ENCODE data around the gene ESPNL.

Gene ESPNL

GRCh38 chr2:238104226-238104690 lies 4.1 kb downstream of the ESPNL start:
- Mint-ChIP-seq H3K9me3 (no peaks in the 10 kb centered on the region), H3K27me3 (ENCODE audit: low read depth) (peaks cover 5% of the 10 kb centered on the region), H3K36me3 (ENCODE audit: low read depth) (no peaks in the 10 kb centered on the region), H3K27ac (no peak overlapping the region), H3K4me1 (peaks cover 13% of the 10 kb centered on the region), H3K4me3 (no peak overlapping the region)
- TF ChIP-seq, protein P1, sequence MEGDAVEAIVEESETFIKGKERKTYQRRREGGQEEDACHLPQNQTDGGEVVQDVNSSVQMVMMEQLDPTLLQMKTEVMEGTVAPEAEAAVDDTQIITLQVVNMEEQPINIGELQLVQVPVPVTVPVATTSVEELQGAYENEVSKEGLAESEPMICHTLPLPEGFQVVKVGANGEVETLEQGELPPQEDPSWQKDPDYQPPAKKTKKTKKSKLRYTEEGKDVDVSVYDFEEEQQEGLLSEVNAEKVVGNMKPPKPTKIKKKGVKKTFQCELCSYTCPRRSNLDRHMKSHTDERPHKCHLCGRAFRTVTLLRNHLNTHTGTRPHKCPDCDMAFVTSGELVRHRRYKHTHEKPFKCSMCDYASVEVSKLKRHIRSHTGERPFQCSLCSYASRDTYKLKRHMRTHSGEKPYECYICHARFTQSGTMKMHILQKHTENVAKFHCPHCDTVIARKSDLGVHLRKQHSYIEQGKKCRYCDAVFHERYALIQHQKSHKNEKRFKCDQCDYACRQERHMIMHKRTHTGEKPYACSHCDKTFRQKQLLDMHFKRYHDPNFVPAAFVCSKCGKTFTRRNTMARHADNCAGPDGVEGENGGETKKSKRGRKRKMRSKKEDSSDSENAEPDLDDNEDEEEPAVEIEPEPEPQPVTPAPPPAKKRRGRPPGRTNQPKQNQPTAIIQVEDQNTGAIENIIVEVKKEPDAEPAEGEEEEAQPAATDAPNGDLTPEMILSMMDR (IDR thresholded peaks at IDR 0.05; ENCODE audit: unreplicated experiment in 3 of 3), result no peak

DNA sequence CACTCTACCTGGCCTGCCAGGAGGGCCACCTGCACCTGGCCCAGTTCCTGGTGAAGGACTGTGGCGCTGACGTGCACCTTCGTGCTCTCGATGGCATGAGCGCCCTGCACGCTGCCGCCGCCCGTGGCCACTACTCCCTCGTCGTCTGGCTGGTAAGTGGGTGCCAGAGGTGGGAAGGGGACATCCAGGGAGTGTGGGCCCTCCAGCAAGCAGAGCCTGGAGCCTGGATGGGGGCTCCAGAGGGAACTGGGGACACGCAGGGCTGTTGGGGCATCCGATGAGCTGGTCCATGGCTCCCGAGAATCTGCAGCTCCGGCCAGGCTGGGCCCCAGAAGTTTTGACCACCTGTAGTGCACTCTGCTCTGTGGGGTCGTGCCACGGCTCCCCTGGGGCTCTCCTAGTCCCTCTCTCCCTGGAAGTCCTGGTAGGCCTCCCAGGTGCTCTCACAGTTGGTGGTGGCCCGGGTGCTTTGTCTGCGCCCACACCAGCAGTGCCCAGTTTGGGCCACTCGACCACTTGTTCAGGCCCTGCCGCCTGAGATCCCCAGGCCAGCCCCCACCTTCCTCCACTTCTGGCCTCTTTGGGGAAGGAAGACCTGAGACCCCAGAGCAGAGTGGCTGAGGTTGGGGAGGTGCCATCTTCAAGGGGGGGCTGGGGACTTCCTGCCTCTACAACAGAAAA lies 4.7 kb downstream of the ESPNL start:
- Mint-ChIP-seq H3K27me3 (ENCODE audit: low read depth) (peaks cover 9% of the 10 kb centered on the region), H3K27ac (no peak overlapping the region), H3K4me1 (peaks cover 19% of the 10 kb centered on the region), H3K36me3 (ENCODE audit: low read depth) (no peaks in the 10 kb centered on the region), H3K4me3 (no peak overlapping the region), H3K9me3 (no peaks in the 10 kb centered on the region)
- TF ChIP-seq, protein P1 (IDR thresholded peaks at IDR 0.05; ENCODE audit: unreplicated experiment in 3 of 3), result no peak

GRCh38 chr2:238105506-238106338 lies 5.6 kb downstream of the ESPNL start:
- TF ChIP-seq, protein P1 (IDR thresholded peaks at IDR 0.05; ENCODE audit: unreplicated experiment in 3 of 3), result no peak
- H3K9me3 Mint-ChIP-seq, result no peaks in the 10 kb centered on the region
- no peaks in the 10 kb centered on the region for H3K36me3 Mint-ChIP-seq (ENCODE audit: low read depth)
- H3K27me3 Mint-ChIP-seq (ENCODE audit: low read depth), result peaks cover 9% of the 10 kb centered on the region
- H3K4me3 Mint-ChIP-seq, result no peak overlapping the region
- H3K27ac Mint-ChIP-seq, result no peak overlapping the region
- H3K4me1 Mint-ChIP-seq, result peaks cover 19% of the 10 kb centered on the region

GRCh38 chr2:238106339-238106697 lies 6.2 kb downstream of the ESPNL start:
- no peak overlapping the region for H3K4me3 Mint-ChIP-seq
- H3K9me3 Mint-ChIP-seq, result peaks cover 1% of the 10 kb centered on the region
- TF ChIP-seq, protein P1 (IDR thresholded peaks at IDR 0.05; ENCODE audit: unreplicated experiment in 3 of 3), result no peak
- H3K4me1 Mint-ChIP-seq, result peaks cover 19% of the 10 kb centered on the region
- no peaks in the 10 kb centered on the region for H3K36me3 Mint-ChIP-seq (ENCODE audit: low read depth)
- peaks cover 9% of the 10 kb centered on the region for H3K27me3 Mint-ChIP-seq (ENCODE audit: low read depth)
- no peak overlapping the region for H3K27ac Mint-ChIP-seq

DNA sequence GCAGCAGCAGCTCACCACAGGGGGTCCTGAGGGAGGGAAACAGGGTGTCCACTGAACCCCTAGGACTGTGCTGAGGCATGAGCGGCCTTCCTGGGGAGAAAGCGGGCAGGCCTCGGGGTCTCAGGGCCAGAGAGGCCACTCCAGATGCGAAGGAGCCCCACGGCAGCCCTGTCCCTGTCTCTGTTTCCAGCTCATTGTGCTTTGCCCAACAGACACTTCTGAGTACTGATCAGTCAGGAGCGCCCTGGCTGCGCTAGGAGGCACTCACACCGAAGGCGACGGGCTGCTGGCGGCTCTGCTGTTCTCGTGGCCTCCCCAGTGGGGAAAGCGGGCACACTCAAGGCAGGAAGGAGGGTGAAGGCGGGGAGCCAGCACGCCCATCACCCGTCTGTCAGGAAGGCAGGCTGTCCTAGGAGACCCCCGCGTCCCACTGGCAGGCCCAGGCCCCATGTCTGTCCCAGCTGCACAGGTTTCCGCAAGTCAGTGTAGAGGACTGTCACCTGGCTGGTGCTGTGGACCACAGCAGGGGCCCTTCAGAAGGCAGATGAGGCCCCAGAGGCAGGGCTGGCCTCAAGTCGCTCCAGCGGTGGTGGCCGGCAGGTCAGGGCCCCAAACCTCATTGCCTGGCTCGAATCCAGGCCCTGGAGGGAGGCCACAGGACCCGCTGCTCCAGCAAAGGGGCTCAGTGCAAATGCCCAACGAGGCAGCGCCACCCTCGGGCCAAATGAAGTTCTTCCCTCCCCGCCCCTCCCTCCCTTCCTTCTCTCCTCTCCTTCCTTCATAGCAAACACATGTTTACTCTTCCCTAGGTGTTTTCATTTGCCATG lies 6.8 kb downstream of the ESPNL start:
- peaks cover 9% of the 10 kb centered on the region for H3K27me3 Mint-ChIP-seq (ENCODE audit: low read depth)
- TF ChIP-seq, protein P1 (IDR thresholded peaks at IDR 0.05; ENCODE audit: unreplicated experiment in 3 of 3), result peak in 1 of 3 experiments; percentile 18
- H3K9me3 Mint-ChIP-seq, result peaks cover 2% of the 10 kb centered on the region
- no peaks in the 10 kb centered on the region for H3K36me3 Mint-ChIP-seq (ENCODE audit: low read depth)
- H3K27ac Mint-ChIP-seq, result no peak overlapping the region
- H3K4me3 Mint-ChIP-seq, result no peak overlapping the region
- peaks cover 19% of the 10 kb centered on the region for H3K4me1 Mint-ChIP-seq

All from nephron (organoid).